Measurements from ENCODE around the gene FOXL2NB.

The FOXL2NB gene

GRCh38 chr3:138923531-138923994 is 23.5 kb upstream of the FOXL2NB start:
- TF ChIP-seq CTCF (IDR thresholded peaks at IDR 0.05; ENCODE audit: borderline replicate concordance, control extremely low read depth, extremely low read depth, insufficient read depth, missing control alignments): peak; percentile 90
- DNase-seq (ENCODE audit: low spot score): peak; percentile 81
- in situ Hi-C loops (cut with MboI; ENCODE audit: low sequenced_read_pairs, unreplicated experiment): no loop called here

GRCh38 chr3:138928727-138929372 is 18.2 kb upstream of the FOXL2NB start:
- no peak for DNase-seq (ENCODE audit: low spot score)
- TF ChIP-seq CTCF (IDR thresholded peaks at IDR 0.05; ENCODE audit: borderline replicate concordance, control extremely low read depth, extremely low read depth, insufficient read depth, missing control alignments): no peak
- in situ Hi-C loops (cut with MboI; ENCODE audit: low sequenced_read_pairs, unreplicated experiment): no loop called here

- DNase-seq (ENCODE audit: low spot score): no peak
- no peak for TF ChIP-seq CTCF (IDR thresholded peaks at IDR 0.05; ENCODE audit: borderline replicate concordance, control extremely low read depth, extremely low read depth, insufficient read depth, missing control alignments)
- in situ Hi-C loops (cut with MboI; ENCODE audit: low sequenced_read_pairs, unreplicated experiment): loop anchor here (10.0 kb wide), 1 partner anchor 382 kb away; no protein-coding TSS in a partner anchor
Observed at GRCh38 chr3:138933068-138933668, 13.8 kb upstream of the FOXL2NB start.

DNA sequence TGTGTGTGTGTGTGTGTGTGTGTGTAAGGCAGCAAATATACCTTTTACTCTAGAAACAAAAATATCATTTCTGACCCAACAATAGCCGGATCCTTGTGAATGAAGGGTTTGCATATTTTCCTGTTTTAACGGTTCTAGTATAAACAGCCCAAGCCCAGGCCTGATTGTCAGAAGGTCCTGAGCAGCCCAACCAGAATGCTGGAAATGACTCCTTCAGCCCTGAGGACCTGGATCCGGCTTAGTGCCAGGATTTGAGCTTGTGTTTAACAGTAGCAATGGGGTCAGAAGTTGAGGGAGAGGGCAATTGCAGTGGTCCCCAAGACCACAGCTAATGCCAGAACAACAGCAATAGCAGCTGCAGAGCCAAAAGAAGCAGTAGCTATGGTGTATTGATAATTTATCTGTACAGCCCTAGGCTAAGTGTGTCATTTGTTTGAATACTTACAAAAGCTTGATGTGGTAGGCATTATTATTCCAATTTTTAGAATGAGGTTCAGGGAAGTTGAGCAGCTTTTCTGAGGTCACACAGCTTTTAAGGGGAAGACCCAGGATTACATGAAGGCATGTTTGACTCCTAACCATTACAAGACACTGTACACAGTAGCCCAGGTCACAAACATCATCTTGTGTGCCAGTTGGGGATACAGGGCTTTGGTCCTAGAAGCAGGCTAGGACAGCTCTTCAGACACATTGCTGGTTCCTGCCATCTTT is 12.9 kb upstream of the FOXL2NB start:
- DNase-seq (ENCODE audit: low spot score): no peak
- in situ Hi-C loops (cut with MboI; ENCODE audit: low sequenced_read_pairs, unreplicated experiment): loop anchor here (10.0 kb wide), 1 partner anchor 381 kb away; no protein-coding TSS in a partner anchor
- no peak for TF ChIP-seq CTCF (IDR thresholded peaks at IDR 0.05; ENCODE audit: borderline replicate concordance, control extremely low read depth, extremely low read depth, insufficient read depth, missing control alignments)

DNA sequence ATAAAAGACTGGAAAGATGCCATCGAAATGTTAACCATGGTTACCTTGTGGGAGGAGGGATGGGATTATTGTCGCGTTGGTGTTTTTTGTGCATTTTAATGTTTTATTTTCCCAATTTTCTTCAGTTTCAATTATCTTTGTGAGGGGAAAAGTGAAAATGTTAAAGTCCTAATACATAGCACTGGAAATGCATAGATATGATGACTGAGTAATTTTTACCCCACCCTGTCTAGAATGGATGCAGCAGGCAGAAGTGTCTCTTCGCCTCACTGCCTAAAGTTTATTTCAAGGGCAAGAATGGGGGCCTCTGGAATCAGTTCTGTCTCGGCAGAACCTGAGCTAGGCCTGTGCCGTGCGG is 11.5 kb upstream of the FOXL2NB start:
- TF ChIP-seq CTCF (IDR thresholded peaks at IDR 0.05; ENCODE audit: borderline replicate concordance, control extremely low read depth, extremely low read depth, insufficient read depth, missing control alignments): no peak
- in situ Hi-C loops (cut with MboI; ENCODE audit: low sequenced_read_pairs, unreplicated experiment): loop anchor here (10.0 kb wide), 1 partner anchor 379 kb away; no protein-coding TSS in a partner anchor
- no peak for DNase-seq (ENCODE audit: low spot score)

GRCh38 chr3:138935863-138936740 is 10.9 kb upstream of the FOXL2NB start:
- DNase-seq (ENCODE audit: low spot score): peak; percentile 91

More at GRCh38 chr3:138935863-138936740, 10.9 kb upstream of the FOXL2NB start:
- peak; percentile 95 for TF ChIP-seq CTCF (IDR thresholded peaks at IDR 0.05; ENCODE audit: borderline replicate concordance, control extremely low read depth, extremely low read depth, insufficient read depth, missing control alignments)
- in situ Hi-C loops (cut with MboI; ENCODE audit: low sequenced_read_pairs, unreplicated experiment): loop anchor here (10.0 kb wide), 1 partner anchor 379 kb away; no protein-coding TSS in a partner anchor
